ENCODE measurements around the gene CDKN3. TPM values are rescaled to one million over a fixed set of nuclear protein-coding genes. Genes with fewer than 3 reads are reported as not detected.

CDKN3 gene
- total RNA-seq, 1 donor from 2014 or later = 2.4 TPM

- Histone ChIP-seq H3K27ac (ENCODE audit: low read depth, low read length) (no peak overlapping the region), H3K9ac (ENCODE audit: low read length) (no peak overlapping the region)
Observed at GRCh38 chr14:54354096-54354495, 42.7 kb upstream of the CDKN3 start.

GRCh38 chr14:54354968-54355641, 41.7 kb upstream of the CDKN3 start:
- no peak overlapping the region for H3K4me2 ChIP-seq (ENCODE audit: low read length)
- no peaks in the 10 kb centered on the region for H4K20me1 ChIP-seq (ENCODE audit: insufficient read depth, low read length)
- no peak overlapping the region for H3K27ac ChIP-seq (ENCODE audit: low read depth, low read length)
- Mint-ChIP-seq H3K9me3 (ENCODE audit: unreplicated experiment) (peaks cover 6% of the 10 kb centered on the region), H3K4me1 (ENCODE audit: low read depth, unreplicated experiment) (peaks cover 4% of the 10 kb centered on the region), H3K27ac (ENCODE audit: unreplicated experiment) (no peak overlapping the region), H3K4me3 (ENCODE audit: unreplicated experiment) (no peak overlapping the region), H3K36me3 (ENCODE audit: low read depth, unreplicated experiment) (no peaks in the 10 kb centered on the region), H3K27me3 (ENCODE audit: low read depth, unreplicated experiment) (no peaks in the 10 kb centered on the region)
- DNase-seq (ENCODE audit: low read depth) (no peak), FAIRE-seq (no peak)
- no peak overlapping the region for H3K4me3 ChIP-seq (ENCODE audit: insufficient read depth, low read depth, low read length)
- no peaks in the 10 kb centered on the region for H3K9me3 ChIP-seq (ENCODE audit: insufficient read depth, low read depth, low read length)
- TF ChIP-seq CTCF (IDR thresholded peaks at IDR 0.05; ENCODE audit: insufficient read depth, low read depth, low read length) (no peak), EZH2 (IDR thresholded peaks at IDR 0.05; ENCODE audit: insufficient read depth, low read length) (no peak)
- no peaks in the 10 kb centered on the region for H3K27me3 ChIP-seq (ENCODE audit: insufficient read depth, low read length)
- H3K79me2 ChIP-seq (ENCODE audit: insufficient read depth, low read length) = no peaks in the 10 kb centered on the region
- no peaks in the 10 kb centered on the region for H3K4me1 ChIP-seq (ENCODE audit: insufficient read depth, low read length)
- no peaks in the 10 kb centered on the region for H3K36me3 ChIP-seq (ENCODE audit: insufficient read depth, low read length)
- H3K9ac ChIP-seq (ENCODE audit: low read length) = no peak overlapping the region
- no peak overlapping the region for H2AFZ ChIP-seq (ENCODE audit: low read depth, low read length)

More at GRCh38 chr14:54354096-54354495, 42.7 kb upstream of the CDKN3 start:
- DNase-seq (ENCODE audit: low read depth) (no peak), FAIRE-seq (no peak)
- Mint-ChIP-seq H3K4me1 (ENCODE audit: low read depth, unreplicated experiment) (peaks cover 4% of the 10 kb centered on the region), H3K27me3 (ENCODE audit: low read depth, unreplicated experiment) (no peaks in the 10 kb centered on the region), H3K9me3 (ENCODE audit: unreplicated experiment) (peaks cover 6% of the 10 kb centered on the region), H3K4me3 (ENCODE audit: unreplicated experiment) (no peak overlapping the region), H3K36me3 (ENCODE audit: low read depth, unreplicated experiment) (peaks cover 1% of the 10 kb centered on the region), H3K27ac (ENCODE audit: unreplicated experiment) (no peak overlapping the region)
- H3K27me3 ChIP-seq (ENCODE audit: insufficient read depth, low read length) = no peaks in the 10 kb centered on the region
- no peaks in the 10 kb centered on the region for H3K79me2 ChIP-seq (ENCODE audit: insufficient read depth, low read length)
- H3K4me1 ChIP-seq (ENCODE audit: insufficient read depth, low read length) = peaks cover 4% of the 10 kb centered on the region
- no peaks in the 10 kb centered on the region for H3K36me3 ChIP-seq (ENCODE audit: insufficient read depth, low read length)
- H4K20me1 ChIP-seq (ENCODE audit: insufficient read depth, low read length) = no peaks in the 10 kb centered on the region
- H2AFZ ChIP-seq (ENCODE audit: low read depth, low read length) = no peak overlapping the region
- no peaks in the 10 kb centered on the region for H3K9me3 ChIP-seq (ENCODE audit: insufficient read depth, low read depth, low read length)
- no peak overlapping the region for H3K4me3 ChIP-seq (ENCODE audit: insufficient read depth, low read depth, low read length)
- H3K4me2 ChIP-seq (ENCODE audit: low read length) = no peak overlapping the region
- TF ChIP-seq CTCF (IDR thresholded peaks at IDR 0.05; ENCODE audit: insufficient read depth, low read depth, low read length) (no peak), EZH2 (IDR thresholded peaks at IDR 0.05; ENCODE audit: insufficient read depth, low read length) (no peak)

- no peaks in the 10 kb centered on the region for H3K79me2 ChIP-seq (ENCODE audit: insufficient read depth, low read length)
- no peaks in the 10 kb centered on the region for H3K36me3 ChIP-seq (ENCODE audit: insufficient read depth, low read length)
- H3K27ac ChIP-seq (ENCODE audit: low read depth, low read length) = no peak overlapping the region
- H3K27ac Mint-ChIP-seq (ENCODE audit: unreplicated experiment) = no peak overlapping the region
- no peaks in the 10 kb centered on the region for H3K9me3 ChIP-seq (ENCODE audit: insufficient read depth, low read depth, low read length)
- no peak for DNase-seq (ENCODE audit: low read depth)
- H2AFZ ChIP-seq (ENCODE audit: low read depth, low read length) = no peak overlapping the region
- FAIRE-seq = no peak
- H4K20me1 ChIP-seq (ENCODE audit: insufficient read depth, low read length) = no peaks in the 10 kb centered on the region
- no peak for TF ChIP-seq EZH2 (IDR thresholded peaks at IDR 0.05; ENCODE audit: insufficient read depth, low read length)
- no peak for TF ChIP-seq CTCF (IDR thresholded peaks at IDR 0.05; ENCODE audit: insufficient read depth, low read depth, low read length)
- H3K9me3 Mint-ChIP-seq (ENCODE audit: unreplicated experiment) = peaks cover 6% of the 10 kb centered on the region
- H3K27me3 ChIP-seq (ENCODE audit: insufficient read depth, low read length) = no peaks in the 10 kb centered on the region
- H3K4me3 Mint-ChIP-seq (ENCODE audit: unreplicated experiment) = no peak overlapping the region
- H3K36me3 Mint-ChIP-seq (ENCODE audit: low read depth, unreplicated experiment) = no peaks in the 10 kb centered on the region
- H3K9ac ChIP-seq (ENCODE audit: low read length) = no peak overlapping the region
- H3K4me2 ChIP-seq (ENCODE audit: low read length) = no peak overlapping the region
- H3K4me1 Mint-ChIP-seq (ENCODE audit: low read depth, unreplicated experiment) = peaks cover 4% of the 10 kb centered on the region
- H3K4me3 ChIP-seq (ENCODE audit: insufficient read depth, low read depth, low read length) = no peak overlapping the region
- no peaks in the 10 kb centered on the region for H3K27me3 Mint-ChIP-seq (ENCODE audit: low read depth, unreplicated experiment)
- no peaks in the 10 kb centered on the region for H3K4me1 ChIP-seq (ENCODE audit: insufficient read depth, low read length)
Observed at GRCh38 chr14:54355698-54356097, 41.1 kb upstream of the CDKN3 start.
